Heart right ventricle (tissue), 16 donors: Measurements from ENCODE around the gene A2M. TPM values are rescaled to one million over a fixed set of nuclear protein-coding genes. Genes with fewer than 3 reads are reported as not detected.
A peak's percentile ranks its signal among the peaks of the same experiment; 100 is the strongest.

Source experiments
- ATAC-seq, 8 donors: fragments of 200-7000 bp; cut with Tn5 transposase; one replicate each; pipeline ENCODE4 v1.9.1; 2020; ENCODE audit warnings: mild to moderate bottlenecking in 8 of 8, moderate library complexity in 8 of 8, moderate number of reproducible peaks in 1 of 8
- DNase-seq, 2 donors: peaks; one replicate each; pipeline ENCODE4 v3.0.0-alpha.2; 2020
- H3K27ac ChIP-seq, 10 donors: fragments of 200-600 bp; sonication (generic) in 2 of 10; one replicate each; pipeline versions ENCODE4 v1.5.0 to v1.8.0; 2020 to 2022; ENCODE audit warnings: mild to moderate bottlenecking in 3 of 10
- H3K27me3 ChIP-seq, 7 donors: fragments of 200-600 bp; one replicate each; pipeline ENCODE4 v1.8.0; 2021 to 2022; ENCODE audit warnings: mild to moderate bottlenecking in 2 of 7
- H3K36me3 ChIP-seq, 9 donors: fragments of 200-600 bp; sonication (generic) in 1 of 9; one replicate each; pipeline versions ENCODE4 v1.5.0 to v1.8.0; 2020 to 2022; ENCODE audit warnings: mild to moderate bottlenecking in 2 of 9
- H3K4me1 ChIP-seq, 9 donors: fragments of 200-600 bp; sonication (generic) in 1 of 9; one replicate each; pipeline versions ENCODE4 v1.5.0 to v1.8.0; 2020 to 2022; ENCODE audit warnings: mild to moderate bottlenecking in 4 of 9
- H3K4me3 ChIP-seq, 10 donors: fragments of 200-600 bp; sonication (generic) in 2 of 10; one replicate each; pipeline versions ENCODE4 v1.5.0 to v1.8.0; 2020 to 2022; ENCODE audit warnings: mild to moderate bottlenecking in 7 of 10, moderate library complexity in 2 of 10
- H3K9me3 ChIP-seq, 11 donors: fragments of 200-600 bp in 10 of 11; sonication (generic) in 2 of 11; one replicate each; pipeline versions ENCODE4 v1.5.0 to v1.8.0; 2013 to 2022; ENCODE audit warnings: mild to moderate bottlenecking in 2 of 11, control low read depth in 1 of 11, moderate library complexity in 1 of 11
- CTCF ChIP-seq, 9 donors: fragments of 200-600 bp; sonication (generic) in 2 of 9; IDR thresholded peaks; one replicate each; pipeline versions ENCODE4 v1.5.0 to v1.8.0; 2021 to 2022; ENCODE audit warnings: antibody characterized with exemption in 9 of 9, mild to moderate bottlenecking in 5 of 9, moderate library complexity in 1 of 9
- WGBS, 2 donors: extraction: QIAGEN DNeasy Blood & Tissue Kit; methylation state at CpG; one replicate each; pipeline ENCODE4 v1.1.7; 2013; ENCODE audit warnings: inconsistent platforms in 1 of 2; 5-methylcytosine and 5-hydroxymethylcytosine counted together
- intact Hi-C, 10 donors: fragments of 100-400 bp; cut with DNase I; formaldehyde crosslinking; loops; one replicate each; pipeline versions ENCODE4 v1.11.1 to v1.14.2; 2022
- polyA plus RNA-seq, 2 donors: library from polyadenylated mRNA; stranded (reverse); fragments of 200-250 nt; gene quantifications; one replicate each; pipeline ENCODE4 v1.2.3, GENCODE V29; 2013
- total RNA-seq, 10 donors: library from RNA; stranded (reverse); fragmentation: NEBNext Ultra II Directional in 3 of 10; extraction: Animal tissue kit (Norgen Biotek cat#: 25700) in 3 of 10; gene quantifications; one replicate each; pipeline versions ENCODE4 v1.2.1 to v1.2.4, GENCODE V29; 2021 to 2023
- donor health status: Arrhythmogenic right ventricular cardiomyopathy.
- donor health status: ischemic (EF 13 %, LVEDD 7.1; RV severe dilation, severe dysfunction).
- donor health status: healthy with polysubstance abuse.
- donor health status: DM: no; HTN: yes; CAD: no.
- donor health status: DM: no; HTN: no; CAD: no.
- donor health status: ischemic (EF 25% LVEDD 6.9; RV normal size, moderate dysfunction).
- donor health status: ischemic (EF 25% LVEDD 5.7; RV mildly dilated, moderate dysfunction).
- donor health status: healthy.
- donor health status: DM: yes; HTN: yes; CAD: no.
- donor health status: Ischemic cardiomyopathy.
- donor health status: ischemic (EF 35%, LVEDD 5.7; RV mildly dilated, moderate dysfunction).
- donor health status: nonischemic (EF 11% LVEDD 7.7; RV severe dilation, severe dysfunction).
- donor health status: DM: yes; HTN: yes; CAD: no.
- donor health status: PGD.
- donor health status: ischemic (EF 29% LVEDD 5.4; RV normal size, mild dysfunction).
- donor health status: nonischemic (EF 23%, LVEDD 6.1; RV moderate dilation, normal function).

Gene A2M
- total and polyA plus RNA-seq, 12 donors: 194 to 1,678 (median 449) TPM

GRCh38 chr12:9049520-9050133, 66.1 kb downstream of the A2M start:
- peak in 3 of 8 donors; percentile 22 to 53 (median 42) for ATAC-seq

GRCh38 chr12:9048930-9049329, 66.8 kb downstream of the A2M start:
- no peaks in the 10 kb centered on the region for H3K36me3 ChIP-seq
- ATAC-seq: no peak
- no peak overlapping the region for H3K4me3 ChIP-seq
- intact Hi-C loops: loop anchor here (5.0 to 10.0 kb wide), 7 partner anchors 362 to 507 kb away; partner anchors contain the start of gene CLEC4E (in 3 of the 10)
- 96 to 97% methylated on average over 2 of the region's 2 CpGs for WGBS, 2 donors
- DNase-seq: no peak
- peaks cover 0 to 4% (median 0%) of the 10 kb centered on the region in 9 donors for H3K4me1 ChIP-seq
- H3K9me3 ChIP-seq: peaks cover 0 to 5% (median 0%) of the 10 kb centered on the region in 11 donors
- H3K27ac ChIP-seq: no peak overlapping the region
- TF ChIP-seq CTCF (IDR thresholded peaks at IDR 0.05): no peak
- no peaks in the 10 kb centered on the region for H3K27me3 ChIP-seq

More at GRCh38 chr12:9049520-9050133, 66.1 kb downstream of the A2M start:
- no peaks in the 10 kb centered on the region for H3K27me3 ChIP-seq
- DNase-seq: no peak
- peak in 8 of 9 donors; percentile 9 to 69 (median 60) for TF ChIP-seq CTCF (IDR thresholded peaks at IDR 0.05)
- H3K27ac ChIP-seq: no peak overlapping the region
- no peak overlapping the region for H3K4me3 ChIP-seq
- 22 to 23% methylated on average over 6 of the region's 6 CpGs for WGBS, 2 donors
- peaks cover 0 to 5% (median 0%) of the 10 kb centered on the region in 11 donors for H3K9me3 ChIP-seq
- H3K36me3 ChIP-seq: no peaks in the 10 kb centered on the region
- H3K4me1 ChIP-seq: peaks cover 0 to 4% (median 0%) of the 10 kb centered on the region in 9 donors
- intact Hi-C loops: loop anchor here (5.0 to 10.0 kb wide), 7 partner anchors 362 to 507 kb away; partner anchors contain the start of gene CLEC4E (in 3 of the 10)

- Histone ChIP-seq H3K4me1 (peaks cover 0 to 4% (median 0%) of the 10 kb centered on the region in 9 donors), H3K36me3 (no peaks in the 10 kb centered on the region), H3K27ac (no peak overlapping the region), H3K4me3 (no peak overlapping the region), H3K9me3 (peaks cover 0 to 5% (median 0%) of the 10 kb centered on the region in 11 donors), H3K27me3 (no peaks in the 10 kb centered on the region)
- WGBS, 2 donors: 92 to 97% methylated on average over 1 of the region's 1 CpG
- TF ChIP-seq CTCF (IDR thresholded peaks at IDR 0.05): no peak
- intact Hi-C loops: loop anchor here (5.0 to 10.0 kb wide), 7 partner anchors 360 to 505 kb away; partner anchors contain the start of gene CLEC4E (in 3 of the 10)
- ATAC-seq (no peak), DNase-seq (no peak)
These were observed 68.6 kb downstream of the A2M start for GRCh38 chr12:9047105-9047504.

GRCh38 chr12:9043766-9044165, 72.0 kb downstream of the A2M start:
- no peak for TF ChIP-seq CTCF (IDR thresholded peaks at IDR 0.05)
- no peak overlapping the region for H3K27ac ChIP-seq
- H3K36me3 ChIP-seq: no peaks in the 10 kb centered on the region
- no peak for ATAC-seq
- H3K9me3 ChIP-seq: peaks cover 0 to 5% (median 0%) of the 10 kb centered on the region in 11 donors
- H3K4me1 ChIP-seq: peaks cover 0 to 14% (median 0%) of the 10 kb centered on the region in 9 donors
- no peaks in the 10 kb centered on the region for H3K27me3 ChIP-seq
- WGBS, 2 donors: 87 to 88% methylated on average over 2 of the region's 2 CpGs
- intact Hi-C loops: loop anchor here in 8 of 10 donors (5.0 to 10.0 kb wide), 7 partner anchors 86 to 499 kb away; partner anchors contain the start of gene CLEC4E (in 2 of the 8)
- no peak for DNase-seq
- no peak overlapping the region for H3K4me3 ChIP-seq
